HG03342 (cell line): Measurements from ENCODE around the gene THSD7A.
"Not testable (repeated sequence)": the region's sequence is repeated elsewhere in the genome, so short reads cannot be mapped to it uniquely, and the experiment has no call there.

Source experiments
- ATAC-seq: cut with Tn5 transposase; IDR thresholded peaks from one replicate; pipeline ENCODE4 v1.9.1; 2021; ENCODE audit warnings: mild to moderate bottlenecking, moderate library complexity; ENCODE audit not compliant: unreplicated experiment

THSD7A gene

DNA sequence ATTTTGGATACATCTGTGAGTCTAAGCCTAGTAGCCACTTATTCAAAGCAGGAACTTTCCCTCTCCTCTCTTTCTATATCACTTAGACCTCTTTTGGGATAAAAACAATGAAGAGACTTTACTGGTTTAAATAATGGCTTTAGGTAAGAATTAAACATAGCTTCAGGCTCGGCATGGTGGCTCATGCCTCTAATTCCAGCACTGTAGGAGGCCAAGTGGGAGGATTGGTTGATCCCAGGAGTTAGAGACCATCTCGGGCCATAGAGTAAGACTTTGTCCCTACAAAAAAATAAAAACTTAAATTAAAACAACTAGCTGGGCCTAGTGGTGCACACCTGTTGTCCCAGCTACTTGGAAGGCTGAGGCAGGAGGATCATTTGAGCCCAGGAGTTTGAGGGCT lies 304.3 kb downstream of the THSD7A start:
- no peak for ATAC-seq

DNA sequence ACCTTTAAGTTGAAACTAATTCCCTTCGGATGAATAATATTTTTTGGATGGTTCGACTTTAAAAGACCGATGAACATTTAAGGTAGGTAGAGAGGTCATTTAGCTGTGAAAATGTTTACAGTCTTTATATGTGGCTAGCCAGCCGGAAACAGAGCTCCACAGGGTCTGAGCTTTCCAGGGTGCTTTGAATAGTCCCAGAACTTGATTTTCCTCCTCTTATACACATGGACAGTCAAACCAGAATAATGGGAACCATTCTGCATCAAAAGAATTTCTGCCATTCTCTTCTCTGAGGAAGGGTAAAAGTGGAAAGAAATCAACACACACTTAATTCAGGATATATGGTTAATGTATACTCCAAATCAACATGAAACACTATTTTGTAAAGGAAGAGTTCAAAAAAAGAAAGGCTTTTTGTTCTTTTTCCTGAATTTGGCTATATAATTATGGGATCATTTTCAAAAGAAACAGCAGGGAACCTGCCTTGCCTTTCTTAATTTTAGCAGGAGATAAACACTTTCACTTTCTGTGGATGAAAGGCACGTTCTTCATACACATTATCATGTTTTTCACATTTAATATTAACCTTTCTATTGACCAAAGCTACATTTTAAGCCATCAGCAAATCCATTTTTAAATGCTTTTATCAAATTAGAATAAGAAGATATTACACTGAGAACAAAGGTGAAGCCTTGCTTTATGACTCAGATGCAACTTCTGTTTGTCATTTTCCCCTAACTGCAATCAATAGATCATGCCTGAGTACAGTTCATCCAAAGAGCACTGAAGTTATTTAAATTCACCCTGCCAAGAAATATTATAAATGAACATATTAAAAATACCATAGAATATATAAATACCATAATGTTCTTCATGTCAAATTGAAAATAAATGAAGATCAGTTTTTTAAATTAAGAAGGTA lies 307.3 kb downstream of the THSD7A start:
- no peak for ATAC-seq

DNA sequence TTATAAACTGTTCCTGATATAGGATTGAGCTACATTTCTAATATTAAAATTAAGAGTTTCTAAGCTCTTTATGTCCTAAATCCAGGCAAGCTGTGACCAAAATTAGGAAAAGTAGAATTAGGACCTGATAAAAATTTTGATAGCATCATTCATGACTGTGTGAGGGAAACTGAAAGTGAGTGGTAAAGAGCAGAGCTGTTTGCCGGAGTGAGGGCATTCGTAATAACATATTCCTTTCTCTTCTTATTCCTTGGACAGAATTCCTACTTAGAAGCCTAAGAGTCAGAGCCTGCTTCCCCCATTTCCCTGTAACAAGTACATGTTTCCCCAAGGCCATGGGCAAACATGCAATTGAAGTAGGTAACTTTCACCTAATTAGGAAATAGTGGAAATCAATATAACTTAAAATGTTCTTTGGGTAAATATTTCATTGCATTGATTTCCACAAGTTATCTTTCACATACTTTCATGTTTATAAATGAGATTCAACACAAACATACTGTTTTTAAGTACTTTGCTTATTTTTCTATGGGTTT lies 310.0 kb downstream of the THSD7A start:
- ATAC-seq: not testable (repeated sequence)

DNA sequence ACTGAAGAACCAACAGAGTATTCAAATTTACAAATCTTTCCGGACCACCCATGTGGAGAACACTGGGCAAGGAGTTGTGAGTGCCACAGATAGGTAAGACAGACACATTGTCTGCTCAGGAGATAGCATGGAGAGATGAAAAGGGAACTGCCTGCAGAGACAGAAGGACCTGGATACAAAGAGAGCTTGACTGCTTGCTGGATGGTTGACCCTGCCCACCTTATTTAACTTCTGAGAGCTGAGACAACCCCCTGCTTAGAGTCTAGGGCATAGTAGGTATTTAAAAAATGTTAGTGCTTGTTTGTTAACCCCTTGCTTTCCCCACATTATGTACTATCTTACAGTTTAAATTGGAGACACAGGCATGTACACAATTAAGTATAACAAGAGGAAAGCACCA lies 314.1 kb downstream of the THSD7A start:
- ATAC-seq: no peak

DNA sequence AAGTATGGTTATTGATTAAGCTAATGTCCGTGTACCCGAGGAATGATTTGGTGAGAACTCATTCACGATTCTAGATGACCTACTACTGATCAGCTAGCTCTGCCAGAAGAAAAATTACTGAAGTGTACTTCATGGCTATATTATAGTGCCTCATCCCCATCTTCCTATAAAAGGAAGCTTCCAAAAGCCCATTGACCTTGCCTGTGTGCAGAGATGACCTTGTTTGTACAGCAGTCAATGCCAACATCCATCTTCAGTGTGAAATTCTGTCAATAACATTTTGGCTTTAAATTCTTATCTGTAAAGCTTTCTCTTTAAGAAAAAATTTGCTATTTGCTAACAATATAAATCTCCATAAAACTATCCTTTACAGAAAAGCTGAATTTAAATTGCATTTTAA lies 315.7 kb downstream of the THSD7A start:
- no peak for ATAC-seq

DNA sequence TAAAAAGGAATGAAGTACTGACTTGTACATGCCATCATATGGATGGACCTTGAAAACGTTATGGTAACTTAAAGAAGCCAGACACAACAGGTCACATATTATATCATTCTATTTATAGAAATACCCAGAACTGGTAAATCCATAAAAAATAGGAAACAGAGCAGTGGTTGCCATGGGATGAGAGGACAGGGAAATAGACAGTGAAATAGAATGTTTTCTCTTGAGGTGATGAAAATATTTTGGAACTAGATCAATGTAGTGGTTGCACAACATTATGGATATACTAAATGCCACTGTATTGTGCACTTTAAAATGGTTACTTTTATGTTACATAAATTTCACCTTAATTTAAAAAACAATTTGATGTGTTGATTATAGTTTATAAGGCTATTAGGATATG lies 318.5 kb downstream of the THSD7A start:
- no peak for ATAC-seq

DNA sequence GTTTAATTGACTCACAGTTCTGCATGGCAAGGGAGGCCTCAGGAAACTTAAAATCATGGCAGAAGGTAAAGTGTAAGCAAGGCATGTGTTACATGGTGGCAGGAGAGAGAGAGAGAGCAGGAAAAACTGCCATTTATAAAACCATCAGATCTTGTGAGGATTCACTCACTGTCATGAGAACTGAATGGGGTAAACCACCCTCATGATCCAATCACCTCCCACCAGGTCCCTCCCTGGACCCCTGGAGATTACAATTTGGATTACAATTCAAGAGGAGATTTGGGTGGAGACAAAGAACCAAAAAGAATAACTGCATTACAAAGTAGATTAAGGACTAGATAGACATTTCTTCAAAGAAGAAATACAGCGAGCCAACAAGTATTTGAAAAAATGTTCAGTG lies 324.1 kb downstream of the THSD7A start:
- no peak for ATAC-seq

DNA sequence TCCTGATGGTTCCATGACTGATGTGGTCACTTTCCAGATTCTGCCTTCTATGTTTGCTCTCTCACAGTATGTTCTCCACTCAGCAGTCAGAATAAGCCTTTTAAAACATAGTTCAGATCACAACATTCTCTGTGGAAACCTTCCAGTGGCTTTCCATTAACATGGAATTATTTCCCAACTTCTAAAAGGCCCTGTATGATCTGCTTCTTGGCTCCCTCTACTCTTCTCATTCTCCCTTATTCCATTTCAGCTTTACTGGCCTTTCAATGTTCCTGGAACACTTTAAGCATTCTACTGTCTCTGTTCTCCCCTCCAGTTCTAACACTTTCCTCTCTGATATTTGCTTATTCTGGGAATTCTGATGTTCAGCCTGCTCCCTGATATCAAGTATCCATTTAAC lies 325.6 kb downstream of the THSD7A start:
- ATAC-seq: no peak

DNA sequence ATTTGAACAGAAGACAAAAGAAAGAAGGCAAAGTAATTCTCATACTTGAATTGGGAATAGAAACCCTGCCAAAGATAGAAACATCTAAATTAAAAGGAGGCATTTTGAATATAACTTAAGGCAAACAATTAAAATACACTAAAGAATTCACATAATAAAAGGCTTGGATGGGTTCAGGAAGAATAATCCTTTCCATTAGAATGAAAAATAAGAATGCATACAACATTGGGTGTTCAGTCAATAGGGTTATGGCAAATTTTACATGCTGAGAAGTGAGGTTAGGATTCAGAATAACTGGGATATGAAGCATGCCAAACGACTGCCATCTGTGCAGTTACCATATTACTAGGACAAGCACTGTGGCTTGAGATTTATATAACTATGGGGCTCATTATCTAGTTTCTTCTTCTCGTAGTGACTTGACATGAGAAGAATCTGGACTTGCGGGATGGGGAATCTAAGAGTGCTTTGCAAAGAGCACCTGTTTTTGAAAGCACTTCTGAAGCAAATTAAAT lies 326.5 kb downstream of the THSD7A start:
- ATAC-seq: no peak

DNA sequence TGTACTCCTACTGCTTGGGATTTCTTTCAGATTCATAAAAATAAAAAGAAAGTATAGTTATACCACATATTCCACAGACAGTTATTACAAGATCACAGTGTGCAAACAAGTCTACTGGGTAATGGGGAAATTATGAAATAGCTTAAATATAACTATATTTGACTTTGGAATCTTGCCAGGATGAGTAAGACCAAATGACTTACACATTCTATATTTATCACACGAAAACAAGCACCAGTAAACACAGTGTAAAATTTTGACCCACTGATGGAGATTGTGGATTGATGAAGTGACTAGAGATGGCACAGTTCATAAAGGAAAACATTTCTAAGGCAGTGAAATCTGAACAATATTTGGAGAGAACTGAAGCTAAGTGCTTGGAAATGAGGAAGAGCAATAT lies 339.7 kb downstream of the THSD7A start:
- ATAC-seq: no peak

DNA sequence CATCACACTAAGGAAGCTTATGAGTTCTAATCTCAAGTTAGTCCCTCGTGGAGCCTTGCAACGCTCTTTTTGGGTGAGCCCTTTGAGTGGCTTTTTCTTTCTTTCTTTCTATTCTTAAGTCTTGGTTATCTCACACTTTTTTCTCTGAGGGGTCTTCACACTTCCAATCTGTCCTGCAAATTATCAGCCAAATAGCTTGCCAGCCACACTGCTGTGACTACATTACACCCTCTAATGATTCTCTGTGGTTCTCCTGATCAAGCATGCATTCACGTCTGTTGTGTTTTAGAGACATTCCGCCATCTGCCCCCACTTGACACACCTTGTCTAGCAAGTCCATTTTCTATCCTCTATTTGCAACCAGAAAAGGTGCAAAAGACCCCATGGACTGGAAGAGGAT lies 340.2 kb downstream of the THSD7A start:
- no peak for ATAC-seq

DNA sequence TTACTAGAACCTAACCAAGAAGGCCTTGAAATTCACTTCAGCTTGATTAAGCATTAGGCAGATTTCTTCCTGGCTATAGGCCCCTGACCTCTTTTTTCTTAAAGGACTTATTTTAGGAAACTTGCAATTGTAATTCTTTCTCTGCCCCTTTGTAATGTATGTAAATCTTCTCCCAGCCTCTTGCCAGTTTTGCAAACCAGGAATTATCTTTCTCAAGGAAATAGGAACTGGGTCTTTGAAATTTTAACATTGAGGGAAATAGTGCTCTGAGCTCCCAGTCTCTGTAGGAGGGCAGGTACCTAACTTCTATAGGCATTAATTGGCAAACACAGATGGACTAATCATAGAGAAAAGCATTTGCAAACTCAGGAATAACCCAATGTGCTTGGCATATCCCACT lies 342.7 kb downstream of the THSD7A start:
- no peak for ATAC-seq

DNA sequence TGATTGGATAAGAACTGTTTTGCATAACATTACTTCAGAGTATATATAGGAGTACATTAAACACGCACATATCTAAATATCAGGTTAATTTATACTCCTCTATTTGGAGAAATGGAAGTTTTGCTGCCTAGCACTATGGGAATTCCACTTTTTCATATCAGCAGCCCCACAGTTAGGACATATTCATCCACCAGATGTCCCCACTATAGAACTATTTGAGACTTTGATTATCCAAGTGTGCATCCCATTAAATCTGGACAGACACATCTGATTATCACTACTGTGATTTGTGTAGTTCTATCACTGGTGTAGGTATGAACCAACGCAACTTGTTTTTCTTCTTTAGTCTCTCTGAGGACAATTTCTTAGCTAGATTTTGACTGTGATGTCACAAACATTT lies 345.7 kb downstream of the THSD7A start:
- ATAC-seq: no peak

DNA sequence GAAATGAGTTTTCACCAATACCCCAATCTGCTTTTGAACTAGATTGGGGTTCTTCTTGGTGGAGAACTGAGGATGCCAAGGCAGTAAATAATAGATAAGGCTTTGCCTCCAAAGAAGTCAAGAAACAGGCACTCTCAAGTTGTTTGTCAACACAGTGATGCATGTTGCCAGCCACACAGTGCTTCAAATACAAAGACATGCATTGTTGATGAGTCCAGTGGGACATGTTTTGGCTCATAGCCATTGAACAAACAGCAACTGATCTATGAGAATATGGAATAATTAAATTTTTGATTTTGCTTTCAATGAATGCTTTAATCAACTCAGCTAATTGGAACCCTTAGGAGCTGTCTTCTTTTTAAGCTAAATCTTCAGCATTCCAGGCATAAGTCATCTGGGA lies 346.4 kb downstream of the THSD7A start:
- ATAC-seq: no peak

DNA sequence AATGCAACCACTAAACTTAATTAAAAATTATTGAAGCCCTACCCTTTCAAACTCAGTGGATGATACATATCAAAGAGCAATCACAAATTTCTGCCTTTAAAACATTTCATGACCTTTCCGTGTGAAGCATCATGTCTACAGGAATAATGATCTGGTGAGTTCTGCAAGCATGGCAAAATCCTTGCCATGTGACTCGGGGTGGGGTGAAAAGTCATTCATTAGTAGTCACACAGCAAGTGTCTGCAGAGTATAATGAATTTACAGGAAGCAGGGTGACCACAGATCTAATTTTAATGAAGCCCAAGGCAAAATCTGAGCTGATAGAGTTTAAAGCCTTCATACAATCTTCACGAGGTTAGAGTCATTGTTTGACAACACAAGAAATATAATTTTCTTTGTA lies 351.9 kb downstream of the THSD7A start:
- no peak for ATAC-seq

DNA sequence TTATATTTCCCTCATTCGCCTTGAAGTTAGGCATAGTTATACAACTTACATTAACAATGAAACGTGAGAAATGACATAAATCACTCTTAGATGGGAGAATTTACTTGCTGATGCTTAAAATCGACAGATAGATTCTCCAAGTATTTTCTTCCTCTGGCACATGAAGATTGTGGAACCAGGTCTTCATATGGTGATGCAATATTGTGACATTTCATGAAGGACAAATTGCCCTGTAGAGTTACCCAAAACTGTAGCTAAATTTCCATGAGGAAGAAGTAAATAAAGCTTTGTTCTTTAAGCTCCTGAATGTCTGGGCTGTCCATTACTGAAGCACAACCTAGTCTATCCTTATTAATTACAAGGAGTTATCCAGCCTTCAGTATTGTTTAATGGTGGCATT lies 353.1 kb downstream of the THSD7A start:
- no peak for ATAC-seq

DNA sequence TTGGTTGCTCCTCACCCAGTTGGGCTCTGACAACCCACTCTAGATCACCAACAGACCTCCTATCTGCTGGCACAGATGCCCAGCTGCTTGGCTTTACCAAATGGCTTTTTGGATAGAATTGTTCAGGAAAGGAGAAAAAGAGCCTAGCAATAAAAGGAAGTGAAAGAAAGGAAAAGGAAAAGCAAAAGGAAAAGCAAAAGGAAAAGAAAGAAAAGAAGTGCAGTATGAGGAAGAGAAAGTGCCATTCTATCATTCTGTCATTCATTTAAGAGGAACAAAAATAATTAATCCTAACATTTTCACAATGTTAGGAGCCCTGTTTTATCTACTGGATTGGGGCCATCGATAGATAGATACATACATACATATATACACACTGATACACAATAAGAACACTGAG lies 353.6 kb downstream of the THSD7A start:
- ATAC-seq: no peak

DNA sequence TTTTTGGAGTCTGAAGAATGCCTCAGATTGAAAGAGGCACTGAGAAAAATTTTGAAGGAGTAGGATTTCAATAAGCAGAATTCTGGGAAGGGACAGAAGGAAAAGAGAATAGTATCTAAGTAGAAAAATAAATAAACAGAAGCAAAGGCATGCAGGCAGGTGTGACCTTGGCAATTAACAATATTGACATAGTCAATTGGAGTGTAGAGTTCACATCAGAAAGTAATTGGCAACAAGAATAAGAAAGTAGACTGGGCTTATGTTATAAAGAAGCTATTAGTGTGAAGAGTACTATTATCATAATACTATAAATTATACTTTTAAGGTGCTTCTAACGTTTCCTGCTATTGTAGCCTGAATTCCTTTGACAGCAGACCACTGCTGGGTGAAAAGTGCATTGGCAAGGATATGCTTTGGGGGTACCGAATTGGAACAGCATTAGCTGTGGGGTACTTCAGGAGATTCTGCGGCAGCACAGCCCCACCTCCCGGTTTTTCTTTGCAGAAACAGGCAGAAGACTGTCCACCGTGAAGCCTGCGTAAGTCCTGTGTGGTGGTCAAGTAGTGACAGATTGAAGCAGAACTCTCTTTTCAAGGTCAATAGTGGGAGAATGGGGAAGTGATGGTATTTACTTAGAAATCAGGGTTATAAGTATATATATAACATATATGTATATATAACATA lies 357.0 kb downstream of the THSD7A start:
- ATAC-seq: no peak

DNA sequence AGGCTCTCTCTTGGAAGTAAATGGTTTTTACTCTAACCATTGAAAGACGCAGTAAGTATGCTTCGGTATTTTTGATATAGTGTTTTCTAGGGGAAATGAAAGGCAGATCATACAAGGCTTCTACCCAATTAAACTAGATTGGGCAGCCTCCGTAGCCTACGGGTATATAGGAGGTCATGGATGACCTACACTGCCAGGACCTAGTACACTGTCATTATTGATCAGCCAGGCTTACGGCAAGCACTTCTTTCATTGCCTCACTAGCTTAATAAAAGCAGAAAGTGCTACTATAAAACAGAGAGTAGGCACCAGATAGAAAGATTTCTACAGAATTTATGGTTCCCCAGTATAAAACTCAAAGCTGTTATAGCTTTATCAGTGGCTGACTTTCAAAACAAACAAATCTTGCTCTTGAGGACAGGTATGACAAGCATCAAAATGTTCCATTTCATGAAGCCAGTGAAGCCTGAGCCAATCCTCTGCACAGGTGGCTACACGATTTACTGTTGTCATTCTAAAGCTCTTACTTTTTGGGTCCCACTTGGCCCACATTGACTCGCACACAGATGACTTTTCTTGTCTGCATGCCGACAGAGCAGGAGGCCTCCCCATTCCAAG lies 358.1 kb downstream of the THSD7A start:
- ATAC-seq: no peak

DNA sequence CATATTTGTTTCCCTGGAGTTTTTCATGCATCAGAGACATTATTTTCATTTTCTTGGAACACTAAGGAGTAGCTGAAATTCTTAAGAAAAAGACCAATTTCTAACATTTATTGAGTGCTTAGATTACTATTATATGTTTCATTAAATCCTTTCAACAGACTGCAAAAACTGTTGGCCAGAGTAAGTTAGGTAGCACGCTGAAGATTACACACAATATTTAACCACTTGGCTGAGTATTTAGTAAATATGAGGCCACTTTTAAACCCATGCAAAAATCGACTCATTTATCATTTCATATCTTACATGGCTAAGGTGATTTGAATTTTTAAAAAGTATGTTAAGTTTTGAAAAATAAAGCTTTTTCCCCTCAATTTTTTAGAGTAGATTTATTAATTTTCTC lies 358.8 kb downstream of the THSD7A start:
- no peak for ATAC-seq

DNA sequence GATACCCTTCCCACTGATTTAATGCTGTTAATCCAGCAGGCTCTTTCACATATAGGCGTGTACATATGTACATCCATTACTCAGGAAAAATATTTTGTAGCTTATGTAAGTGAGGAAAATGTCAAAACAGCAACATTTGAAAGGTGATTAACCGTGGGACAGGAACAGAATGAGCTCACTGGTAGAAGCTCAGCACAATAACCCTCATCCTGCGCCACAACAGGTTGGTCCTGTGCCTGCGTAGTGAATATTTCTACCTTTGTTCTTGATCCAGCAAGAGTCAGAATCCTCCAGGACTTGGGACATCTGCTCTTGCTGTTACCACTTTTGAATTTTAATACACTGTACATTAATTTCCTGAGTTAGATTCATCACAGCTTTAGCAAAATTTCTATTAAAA lies 359.4 kb downstream of the THSD7A start:
- ATAC-seq: no peak
